NCI-H1048 (cell line): ENCODE data around the gene PSMD9.
"Not testable (repeated sequence)": the region's sequence is repeated elsewhere in the genome, so short reads cannot be mapped to it uniquely, and the experiment has no call there.

Experiments
- DNase-seq: peaks from one replicate; lab custom pipeline; 2025; lab: John Stamatoyannopoulos, UW

Gene PSMD9

GRCh38 chr12:121888478-121889273, at the start of gene PSMD9:
Gene PSMD9, plus strand, starts transcription at chr12:121888790. Its CDS starts 67 bp downstream, at chr12:121888857.
- DNase-seq = peak; percentile 93

GRCh38 chr12:121839106-121839992, 49.2 kb upstream of the PSMD9 start:
- peak; percentile 79 for DNase-seq

- no peak for DNase-seq
These were observed 48.4 kb upstream of the PSMD9 start for GRCh38 chr12:121839993-121840761.

- DNase-seq = no peak
These were observed 45.2 kb upstream of the PSMD9 start for GRCh38 chr12:121843236-121843982.

GRCh38 chr12:121845701-121846100, 42.9 kb upstream of the PSMD9 start:
- DNase-seq = no peak

- no peak for DNase-seq
These were observed 39.4 kb upstream of the PSMD9 start for GRCh38 chr12:121849211-121849610.

GRCh38 chr12:121849665-121850064, 38.9 kb upstream of the PSMD9 start:
- no peak for DNase-seq

GRCh38 chr12:121852392-121852791, 36.2 kb upstream of the PSMD9 start:
- DNase-seq = not testable (repeated sequence)

GRCh38 chr12:121857322-121858246, 31.0 kb upstream of the PSMD9 start:
- DNase-seq = no peak

- DNase-seq = no peak
These were observed 30.3 kb upstream of the PSMD9 start for GRCh38 chr12:121858318-121858661.

GRCh38 chr12:121858662-121859572, 29.7 kb upstream of the PSMD9 start, which contains the start of gene HPD:
Gene HPD, minus strand, starts transcription at chr12:121858859. Its CDS starts 36 bp downstream, at chr12:121858823.
- no peak for DNase-seq

- no peak for DNase-seq
These were observed 28.3 kb upstream of the PSMD9 start for GRCh38 chr12:121860257-121860656.

GRCh38 chr12:121860699-121861098, 27.9 kb upstream of the PSMD9 start:
- not testable (repeated sequence) for DNase-seq

GRCh38 chr12:121861636-121862254, 26.8 kb upstream of the PSMD9 start:
- DNase-seq = no peak

- no peak for DNase-seq
These were observed 22.3 kb upstream of the PSMD9 start for GRCh38 chr12:121866331-121866730.

- DNase-seq = not testable (repeated sequence)
These were observed 19.4 kb upstream of the PSMD9 start for GRCh38 chr12:121869229-121869628.

GRCh38 chr12:121871467-121871866, 17.1 kb upstream of the PSMD9 start:
- DNase-seq = no peak

GRCh38 chr12:121872546-121873215, 15.9 kb upstream of the PSMD9 start:
- no peak for DNase-seq
